ENCODE measurements around the gene ISG15.

ISG15 gene

GRCh38 chr1:1013105-1013921 is at the start of gene ISG15:
TSS of gene ISG15 (plus strand) at chr1:1013497. CDS start at chr1:1013574, 77 bp downstream.
- peak; percentile 69 for DNase-seq (ENCODE audit: low read depth)

DNA sequence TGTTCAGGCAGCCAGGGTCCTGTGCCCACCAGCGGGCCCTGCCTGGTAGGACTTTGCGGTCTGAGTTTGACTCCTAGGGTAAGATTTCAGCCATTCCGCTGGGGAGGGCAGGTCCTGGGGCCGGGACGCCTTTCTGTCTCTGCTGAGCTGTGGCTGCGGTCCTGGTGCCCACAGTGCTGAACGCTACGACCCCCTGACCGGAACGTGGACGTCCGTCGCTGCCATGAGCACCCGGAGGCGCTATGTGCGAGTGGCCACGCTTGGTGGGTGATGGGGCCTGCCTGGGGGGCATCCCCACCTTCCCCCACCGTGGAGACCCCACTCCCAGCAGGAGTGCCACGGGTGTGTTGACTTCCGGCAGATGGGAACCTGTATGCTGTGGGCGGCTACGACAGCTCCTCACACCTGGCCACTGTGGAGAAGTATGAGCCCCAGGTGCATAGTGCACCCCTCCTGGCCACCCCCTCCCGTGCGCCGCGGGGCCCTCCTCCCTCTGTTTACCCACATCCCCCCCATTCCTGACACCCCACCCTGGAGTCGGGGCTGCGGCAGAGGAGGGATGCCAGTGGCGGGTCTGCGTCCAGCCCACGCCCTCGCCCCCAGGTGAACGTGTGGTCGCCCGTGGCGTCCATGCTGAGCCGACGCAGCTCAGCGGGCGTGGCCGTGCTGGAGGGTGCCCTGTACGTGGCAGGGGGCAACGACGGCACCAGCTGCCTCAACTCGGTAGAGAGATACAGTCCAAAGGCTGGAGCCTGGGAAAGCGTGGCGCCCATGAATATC is 49.4 kb upstream of the ISG15 start:
- no peak for DNase-seq (ENCODE audit: low read depth)

- no peak for DNase-seq (ENCODE audit: low read depth)
Observed at GRCh38 chr1:964691-965525, 48.4 kb upstream of the ISG15 start.

DNA sequence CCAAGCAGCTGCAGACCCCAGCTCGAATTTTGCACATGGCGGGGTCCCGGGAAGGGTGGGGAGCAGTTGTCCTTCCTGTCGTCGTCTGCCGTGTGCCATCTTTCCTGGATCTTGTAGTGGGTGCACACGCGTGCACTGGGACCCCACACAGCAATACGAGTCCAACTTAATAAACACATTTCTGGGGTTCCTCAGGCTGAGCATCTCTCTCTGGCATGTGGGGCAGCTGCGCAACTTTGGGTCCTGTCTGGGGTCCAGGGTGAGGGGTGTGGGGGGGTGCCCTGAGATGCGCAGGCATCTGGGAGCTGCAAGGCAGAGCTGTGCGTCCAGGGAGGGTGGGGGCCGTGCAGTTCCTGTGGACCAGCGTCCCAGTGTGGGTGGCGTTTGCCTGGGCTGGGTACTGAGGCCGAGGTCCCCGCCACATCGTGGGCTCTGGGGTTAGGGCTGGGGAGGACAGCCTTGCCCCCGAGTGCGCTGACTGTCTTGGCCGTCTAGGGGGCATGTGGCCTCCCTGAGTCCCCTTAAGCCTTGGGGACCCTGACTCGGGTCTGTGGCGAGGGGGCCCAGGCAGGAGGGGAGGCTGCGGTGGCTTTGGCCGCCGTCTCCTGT is 47.7 kb upstream of the ISG15 start:
- DNase-seq (ENCODE audit: low read depth), result no peak

- DNase-seq (ENCODE audit: low read depth), result peak; percentile 60
Observed at GRCh38 chr1:966135-966703, 47.1 kb upstream of the ISG15 start, which contains the start of gene PLEKHN1. TSS of gene PLEKHN1 (plus strand) at chr1:966482. CDS start at chr1:966532, 50 bp downstream.

DNA sequence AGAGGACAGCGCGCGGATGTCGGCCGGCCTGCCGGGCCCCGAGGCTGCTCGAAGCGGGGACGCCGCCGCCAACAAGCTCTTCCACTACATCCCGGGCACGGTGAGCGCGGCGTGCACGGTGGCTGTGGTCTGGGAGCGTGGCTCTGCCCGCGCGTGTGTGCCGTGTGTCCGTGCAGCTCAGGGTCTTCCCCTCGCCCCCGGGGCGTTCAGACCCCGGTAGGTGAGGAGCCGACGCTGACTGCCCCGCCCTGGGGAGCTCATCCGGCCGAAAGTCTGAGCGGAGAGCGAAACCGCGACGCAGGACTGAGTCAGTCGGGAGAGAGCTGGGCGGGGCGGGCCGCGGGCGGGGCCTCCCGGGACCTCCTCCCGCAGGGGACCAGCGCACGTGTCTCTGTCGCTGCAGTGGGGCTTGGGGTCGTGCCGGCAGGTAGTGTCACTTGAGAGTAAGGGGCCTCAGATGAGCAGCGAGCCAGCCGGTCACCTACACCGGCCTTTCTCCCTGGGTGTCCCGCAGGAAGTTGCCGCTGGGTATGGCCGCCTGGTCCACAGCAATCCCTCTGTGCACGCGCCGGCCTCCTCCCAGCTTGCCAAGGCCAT is 46.5 kb upstream of the ISG15 start:
- DNase-seq (ENCODE audit: low read depth), result peak; percentile 58

GRCh38 chr1:967466-968343 is 45.6 kb upstream of the ISG15 start:
- no peak for DNase-seq (ENCODE audit: low read depth)

DNA sequence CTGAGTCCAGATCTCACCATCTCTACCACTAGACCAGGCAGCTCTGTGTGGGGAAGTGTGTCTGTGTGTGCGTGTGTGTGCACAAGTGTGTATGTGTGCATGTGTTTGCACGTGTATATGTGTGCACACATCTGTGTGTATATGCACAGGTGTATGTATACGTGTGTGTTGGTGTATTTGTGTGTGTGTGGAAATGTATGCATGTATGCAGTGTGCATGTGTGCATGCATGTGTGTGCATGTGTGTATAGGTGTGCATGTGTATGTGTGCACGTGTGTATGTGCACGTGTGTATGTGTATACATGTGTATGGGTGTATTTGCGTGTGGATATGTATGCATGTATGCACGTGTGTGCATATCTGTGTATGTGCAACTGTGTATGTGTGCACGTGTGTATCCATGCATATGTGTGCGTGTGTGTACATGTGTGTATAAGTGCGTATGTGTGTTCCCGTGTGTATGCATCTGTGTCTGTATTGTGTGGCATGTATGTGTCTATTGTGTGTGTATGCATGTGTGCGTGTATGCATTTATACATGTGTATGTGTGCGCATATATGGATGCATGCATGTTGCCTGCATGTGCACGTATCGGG is 43.9 kb upstream of the ISG15 start:
- DNase-seq (ENCODE audit: low read depth), result no peak

DNA sequence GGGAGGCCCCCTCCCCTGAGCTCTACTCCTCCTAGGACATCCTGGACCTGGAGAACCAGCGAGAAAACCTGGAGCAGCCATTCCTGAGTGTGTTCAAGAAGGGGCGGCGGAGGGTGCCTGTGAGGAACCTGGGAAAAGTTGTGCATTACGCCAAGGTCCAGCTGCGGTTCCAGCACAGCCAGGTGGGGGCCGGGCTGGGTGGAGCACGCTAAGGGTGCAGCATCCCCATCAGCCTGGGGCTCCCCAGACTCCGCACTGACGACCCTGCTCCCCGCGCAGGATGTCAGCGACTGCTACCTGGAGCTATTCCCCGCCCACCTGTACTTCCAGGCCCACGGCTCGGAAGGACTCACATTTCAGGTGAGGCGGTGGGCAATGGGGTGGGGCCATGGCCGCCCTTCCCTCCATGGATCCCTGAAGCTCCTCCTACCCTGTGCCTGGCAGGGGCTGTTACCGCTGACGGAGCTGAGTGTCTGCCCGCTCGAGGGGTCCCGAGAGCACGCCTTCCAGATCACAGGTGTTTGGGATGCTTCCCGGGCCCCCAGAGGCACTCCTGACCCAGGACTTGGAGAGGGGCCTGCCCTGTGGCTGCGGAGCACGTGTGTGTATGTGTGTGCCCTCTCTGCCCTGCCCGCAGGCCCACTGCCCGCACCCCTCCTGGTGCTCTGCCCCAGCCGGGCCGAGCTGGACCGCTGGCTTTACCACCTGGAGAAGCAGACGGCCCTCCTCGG is 42.9 kb upstream of the ISG15 start:
- DNase-seq (ENCODE audit: low read depth), result no peak

- no peak for DNase-seq (ENCODE audit: low read depth)
Observed at GRCh38 chr1:970973-971730, 42.1 kb upstream of the ISG15 start.

DNA sequence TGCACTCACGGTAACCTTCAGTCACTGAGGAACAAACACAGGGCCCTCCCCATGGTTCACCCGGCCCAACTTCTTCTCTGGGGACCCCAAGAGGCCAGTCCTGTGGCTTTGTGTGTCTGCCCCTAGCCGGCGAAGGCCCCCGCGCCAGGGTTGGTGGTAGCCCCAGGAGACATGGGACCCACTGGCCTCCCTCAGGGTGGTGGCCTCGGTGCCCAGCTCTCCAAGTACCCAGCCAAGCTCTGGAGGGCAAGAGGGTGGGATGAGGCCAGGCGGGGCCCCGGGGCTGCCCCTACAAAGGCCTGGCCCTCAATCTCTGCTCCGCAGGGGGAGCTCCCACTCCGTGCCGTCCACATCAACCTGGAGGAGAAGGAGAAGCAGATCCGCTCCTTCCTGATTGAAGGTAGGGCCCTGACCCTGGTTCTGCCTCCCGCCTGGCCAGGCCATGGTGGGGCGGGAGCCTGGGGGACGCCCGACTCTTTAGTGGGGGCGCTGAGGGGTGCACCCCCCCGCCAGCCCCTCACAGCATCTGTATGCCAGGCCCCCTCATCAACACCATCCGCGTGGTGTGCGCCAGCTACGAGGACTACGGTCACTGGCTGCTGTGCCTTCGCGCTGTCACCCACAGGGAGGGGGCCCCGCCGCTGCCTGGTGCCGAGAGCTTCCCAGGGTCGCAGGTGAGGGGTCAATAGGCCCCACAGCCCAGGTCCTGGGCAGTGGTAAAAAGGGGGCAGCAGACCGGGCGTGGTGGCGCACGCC is 41.4 kb upstream of the ISG15 start:
- no peak for DNase-seq (ENCODE audit: low read depth)

DNA sequence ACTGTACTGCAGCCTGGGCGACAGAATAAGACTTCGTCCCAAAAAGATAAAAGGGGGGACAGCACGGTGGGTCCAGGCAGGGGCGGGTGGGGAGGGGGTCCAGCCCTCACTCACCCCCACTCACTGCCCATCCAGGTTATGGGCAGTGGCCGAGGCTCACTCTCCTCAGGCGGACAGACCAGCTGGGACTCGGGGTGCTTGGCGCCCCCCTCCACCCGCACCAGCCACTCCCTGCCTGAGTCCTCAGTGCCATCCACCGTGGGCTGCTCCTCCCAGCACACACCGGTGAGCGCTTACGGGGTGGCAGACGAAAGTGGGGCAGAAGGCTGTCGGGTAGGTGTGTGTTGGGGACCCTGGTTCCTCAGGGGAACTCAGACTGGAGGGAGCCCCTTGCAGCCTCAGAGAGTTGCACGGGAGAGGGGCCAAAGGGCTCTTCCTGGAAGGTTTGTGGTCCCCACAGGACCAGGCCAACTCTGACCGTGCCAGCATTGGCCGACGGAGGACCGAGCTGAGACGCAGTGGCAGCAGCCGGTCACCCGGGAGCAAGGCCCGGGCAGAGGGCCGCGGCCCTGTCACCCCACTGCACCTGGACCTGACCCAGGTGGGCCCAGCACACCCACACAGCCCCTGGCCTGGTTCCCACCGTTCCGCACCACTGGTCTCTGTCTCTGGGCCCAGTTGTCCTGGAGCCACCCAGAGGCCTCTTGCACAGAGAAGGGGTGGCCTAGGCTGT is 40.4 kb upstream of the ISG15 start:
- DNase-seq (ENCODE audit: low read depth), result no peak

GRCh38 chr1:973459-974292 is 39.6 kb upstream of the ISG15 start:
- no peak for DNase-seq (ENCODE audit: low read depth)

- no peak for DNase-seq (ENCODE audit: low read depth)
Observed at GRCh38 chr1:974293-974640, 39.0 kb upstream of the ISG15 start.

- no peak for DNase-seq (ENCODE audit: low read depth)
Observed at GRCh38 chr1:974687-975328, 38.5 kb upstream of the ISG15 start.

Data from HS-5 (cell line).